Measurements from ENCODE around the gene ZMYND8.
A peak's percentile ranks its signal among the peaks of the same experiment; 100 is the strongest.
"Not testable (repeated sequence)": the region's sequence is repeated elsewhere in the genome, so short reads cannot be mapped to it uniquely, and the experiment has no call there.

The ZMYND8 gene

GRCh38 chr20:47356526-47357295 lies at the start of gene ZMYND8:
Gene ZMYND8 (minus strand): TSS chr20:47356699. CDS start chr20:47356670, 29 bp downstream.
- DNase-seq: peak; percentile 96 to 98

DNA sequence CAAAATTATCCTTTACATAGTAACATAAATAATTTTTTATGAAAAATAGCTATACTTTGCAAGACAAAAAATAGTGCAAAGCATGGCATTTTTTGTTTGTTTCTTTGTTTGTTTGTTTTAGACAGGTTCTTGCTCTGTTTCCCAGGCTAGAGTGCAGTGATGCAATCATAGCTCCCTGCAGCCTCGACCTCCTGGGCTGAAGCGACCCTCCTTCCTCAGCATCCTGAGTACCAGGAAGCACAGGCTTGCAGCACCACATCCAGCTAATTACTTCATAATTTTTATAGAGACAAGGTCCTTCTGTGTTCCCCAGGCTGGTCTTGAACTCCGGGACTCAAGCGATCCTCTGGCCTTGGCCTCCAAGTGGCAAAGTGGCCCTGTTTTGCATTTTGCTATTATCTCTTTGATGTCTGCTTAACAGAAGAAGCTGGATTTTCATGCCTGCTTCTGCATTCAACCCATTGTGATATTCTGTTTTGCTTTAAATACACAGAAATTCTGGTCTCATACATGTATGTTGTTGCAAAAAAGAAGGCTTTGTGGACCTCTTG lies 49.4 kb upstream of the ZMYND8 start:
- DNase-seq: no peak

DNA sequence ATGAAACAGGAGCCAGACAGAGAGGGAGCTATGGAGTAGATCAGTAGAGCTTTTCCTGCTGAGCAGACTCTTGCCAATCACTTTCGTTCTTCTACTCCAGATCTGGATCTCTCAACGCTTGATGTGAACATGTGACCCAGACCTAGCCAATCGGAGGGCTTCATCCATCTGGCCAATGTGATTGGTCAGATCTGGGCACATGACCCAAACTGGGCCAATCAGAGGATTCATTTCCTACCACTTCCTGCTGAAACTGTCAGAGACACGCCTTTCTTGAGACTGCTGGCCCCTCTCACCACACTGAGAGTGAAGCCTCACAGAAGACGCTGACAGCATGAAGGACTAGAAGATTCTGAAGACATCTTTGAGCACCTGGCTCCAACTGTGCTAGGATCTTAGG lies 44.2 kb upstream of the ZMYND8 start:
- DNase-seq: no peak

DNA sequence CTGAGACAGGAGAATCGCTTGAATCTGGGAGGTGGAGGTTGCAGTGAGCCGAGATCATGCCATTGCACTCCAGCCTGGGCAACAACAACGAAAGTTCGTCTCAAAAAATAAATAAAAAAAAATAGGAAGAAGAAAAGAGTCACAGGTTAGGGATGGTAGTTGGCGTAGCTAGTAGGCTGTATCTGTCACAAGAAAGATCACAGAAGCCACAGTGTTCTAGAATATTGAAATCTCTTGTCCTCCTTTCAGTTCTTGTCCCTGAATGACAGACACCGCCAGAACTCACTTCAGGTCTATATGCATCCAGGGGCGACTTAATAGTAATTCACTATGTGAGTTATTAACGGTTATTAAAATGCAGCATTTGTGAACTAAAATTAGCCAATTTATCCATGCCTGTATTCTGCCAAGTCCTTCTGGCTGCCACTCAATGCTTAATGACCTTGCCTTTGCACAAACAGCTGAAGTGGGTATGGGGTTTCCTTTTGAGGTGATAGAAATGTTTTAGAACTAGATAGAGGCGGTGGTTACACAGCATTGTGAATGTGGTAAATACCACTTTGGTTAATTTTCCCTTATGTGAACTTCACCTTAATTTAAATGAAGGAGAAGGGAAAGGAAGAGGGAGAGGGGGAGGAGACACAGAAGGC lies 41.3 kb upstream of the ZMYND8 start:
- no peak for DNase-seq

- no peak for DNase-seq
Observed at GRCh38 chr20:47396762-47397476, 40.4 kb upstream of the ZMYND8 start.

GRCh38 chr20:47393796-47394514 lies 37.5 kb upstream of the ZMYND8 start:
- not testable (repeated sequence) for DNase-seq

- no peak for DNase-seq
Observed at GRCh38 chr20:47392721-47393073, 36.2 kb upstream of the ZMYND8 start.

- no peak for DNase-seq
Observed at GRCh38 chr20:47392015-47392720, 35.7 kb upstream of the ZMYND8 start.

- no peak for DNase-seq
Observed at GRCh38 chr20:47391276-47392010, 34.9 kb upstream of the ZMYND8 start.

DNA sequence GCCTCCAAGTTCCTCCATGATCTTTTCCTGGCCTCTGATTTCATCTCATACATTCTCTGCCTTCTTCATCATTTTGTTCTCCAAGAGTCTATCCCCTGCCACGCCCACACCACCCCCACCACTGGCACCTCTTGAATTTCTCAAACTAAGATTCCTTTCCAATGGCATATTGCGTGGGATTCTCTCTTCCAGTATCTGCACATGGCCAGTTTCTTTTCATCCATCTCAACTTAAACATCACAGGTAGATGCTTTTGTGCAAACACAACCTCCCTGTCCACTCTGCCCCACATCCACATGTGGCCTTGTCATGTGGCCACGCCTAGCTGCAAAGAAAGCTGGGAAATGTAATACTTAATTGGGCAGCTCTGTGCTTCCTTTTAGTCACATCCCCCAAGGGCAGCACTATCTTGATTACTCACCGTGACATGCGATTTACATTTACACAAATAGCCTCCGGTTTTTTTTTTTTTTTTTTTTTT lies 33.4 kb upstream of the ZMYND8 start:
- no peak for DNase-seq

GRCh38 chr20:47385968-47386367 lies 29.5 kb upstream of the ZMYND8 start:
- DNase-seq: not testable (repeated sequence)

DNA sequence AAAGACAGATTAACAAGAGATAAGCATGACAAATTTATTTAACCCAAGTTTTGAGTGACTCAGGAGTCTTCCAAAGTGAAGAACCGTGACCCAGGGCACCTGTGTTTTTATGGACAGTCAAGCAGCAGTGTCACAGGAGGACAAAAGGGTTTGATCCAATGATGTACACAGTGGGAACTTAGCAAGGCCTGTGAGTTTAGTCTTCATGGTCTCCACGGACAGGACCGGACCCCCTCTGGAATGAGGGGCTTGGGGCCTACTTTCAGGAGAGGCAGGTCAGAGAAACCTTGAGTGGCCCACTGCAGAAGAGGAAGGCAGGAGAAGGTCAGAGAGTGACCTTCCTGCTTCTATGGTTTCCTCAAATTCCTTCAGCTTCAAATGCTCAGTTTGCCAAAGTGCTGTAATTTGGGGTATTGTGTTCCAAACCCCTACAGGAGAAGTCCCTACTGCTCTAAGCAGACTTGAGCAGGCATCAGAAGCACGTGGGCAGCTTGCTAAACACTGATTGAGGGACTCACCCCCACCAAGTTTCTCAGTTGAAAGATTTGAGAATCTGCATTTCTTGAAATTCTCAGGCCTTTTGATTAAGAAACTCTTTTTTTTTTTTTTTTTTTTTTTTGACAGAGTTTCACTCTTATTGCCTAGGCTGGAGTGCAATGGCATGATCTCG lies 26.4 kb upstream of the ZMYND8 start:
- DNase-seq: no peak

- no peak for DNase-seq
Observed at GRCh38 chr20:47380481-47380880, 24.0 kb upstream of the ZMYND8 start.

- DNase-seq: no peak
Observed at GRCh38 chr20:47379433-47380150, 23.1 kb upstream of the ZMYND8 start.

DNA sequence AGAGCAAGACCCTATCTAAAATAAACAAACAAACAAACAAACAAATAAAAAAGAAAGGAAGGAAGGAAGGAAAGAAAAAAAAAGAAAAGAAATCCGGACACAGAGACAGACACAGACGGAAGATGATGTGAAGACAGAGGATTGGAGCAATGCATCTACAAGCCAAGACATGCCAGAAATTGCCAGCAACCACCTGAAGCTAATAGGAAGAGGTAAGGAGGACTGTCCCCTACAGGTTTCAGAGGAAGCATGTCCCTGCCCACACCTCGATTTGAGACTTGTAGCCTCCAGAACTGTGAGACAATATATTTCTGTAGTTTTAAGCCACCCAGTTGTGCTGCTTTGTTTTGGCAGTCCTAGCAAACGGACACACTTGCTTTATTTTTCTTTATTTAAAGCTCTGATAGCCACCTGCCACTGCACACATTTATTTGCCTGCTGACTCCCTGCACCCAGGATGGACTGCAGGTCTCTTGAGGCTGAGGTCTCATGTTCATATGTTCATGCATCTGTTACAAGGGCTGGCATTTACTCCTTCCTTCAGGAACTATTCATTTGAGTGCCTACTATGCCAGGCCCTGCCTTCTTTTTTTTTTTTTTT lies 20.7 kb upstream of the ZMYND8 start:
- no peak for DNase-seq

- DNase-seq: not testable (repeated sequence)
Observed at GRCh38 chr20:47376096-47376643, 19.7 kb upstream of the ZMYND8 start.

DNA sequence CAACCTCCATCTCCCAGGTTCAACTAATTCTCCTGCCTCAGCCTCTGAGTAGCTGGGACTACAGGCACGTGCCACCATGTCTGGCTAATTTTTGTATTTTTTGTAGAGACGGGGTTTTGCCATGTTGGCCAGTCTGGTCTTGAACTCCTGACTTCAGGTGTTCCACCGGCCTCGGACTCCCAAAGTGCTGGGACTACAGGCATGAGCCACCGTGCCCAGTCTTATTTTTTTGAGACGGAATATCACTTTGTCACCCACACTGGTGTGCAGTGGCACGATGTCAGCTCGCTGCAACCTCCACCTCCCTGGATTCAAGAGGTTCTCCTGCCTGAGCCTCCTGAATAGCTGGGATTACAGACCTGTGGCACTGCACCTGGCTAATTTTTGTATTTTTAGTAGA lies 17.6 kb upstream of the ZMYND8 start:
- not testable (repeated sequence) for DNase-seq

DNA sequence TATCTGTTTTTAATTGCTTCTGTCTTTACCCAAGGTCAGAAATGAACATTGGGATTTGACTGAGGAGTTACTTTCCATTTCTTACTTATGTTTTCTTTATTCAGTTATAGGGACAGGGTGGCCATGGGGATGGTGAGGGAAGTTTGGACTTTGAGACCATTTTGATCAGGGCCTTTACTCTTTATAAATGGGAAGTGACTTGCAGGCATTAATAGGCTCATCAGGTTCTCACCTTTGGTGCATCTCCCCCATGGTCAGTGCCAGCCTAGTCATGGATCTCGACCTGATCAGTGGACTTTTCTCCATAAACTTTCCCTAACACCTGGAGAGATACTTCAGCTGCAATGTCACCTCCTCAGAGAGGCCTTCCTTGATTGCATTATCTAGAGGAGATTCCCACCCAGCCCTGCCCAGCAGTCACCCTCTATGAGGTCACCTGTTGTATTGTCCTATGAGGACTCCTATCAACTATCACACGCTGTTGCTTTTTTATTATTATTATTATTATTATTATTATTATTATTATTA lies 16.8 kb upstream of the ZMYND8 start:
- DNase-seq: no peak

Data from activated CD4-positive, alpha-beta T cell treated with anti-CD3 and anti-CD28 coated beads, Interleukin-2, amount 50 U/mL, for 48 hours (primary cell).